ENCODE data around the gene PACRG.

- TF ChIP-seq CTCF (conservative IDR thresholded peaks at IDR 0.05; ENCODE audit: low read depth, low read length), result no peak
- no peak for TF ChIP-seq RCOR1 (IDR thresholded peaks at IDR 0.05; ENCODE audit: insufficient replicate concordance, low read length)
Observed at GRCh38 chr6:162778603-162779002, 50.8 kb downstream of the PACRG start.
